H1 (cell line): Measurements from ENCODE around the gene DCAF15. TPM values are rescaled to one million over a fixed set of nuclear protein-coding genes. Genes with fewer than 3 reads are reported as not detected.
A peak's percentile ranks its signal among the peaks of the same experiment; 100 is the strongest.

ENCODE experiments used
- ASH2L ChIP-seq: fragments of 200-600, 300-600 bp; sonication (generic); IDR thresholded peaks from one replicate; pipeline ENCODE4 v1.7.1; 2017; ENCODE audit warnings: low read length
- BRCA1 ChIP-seq: IDR thresholded peaks from 2 replicates; pipeline ENCODE4 v1.6.1; 2012; ENCODE audit warnings: low read depth, low read length, improper control_type of control experiment
- CBX8 ChIP-seq: fragments of 300-800, 300-1000 bp; sonication (generic); IDR thresholded peaks from 2 replicates; pipeline ENCODE4 v1.7.1; 2016; ENCODE audit warnings: low read depth, low read length, borderline replicate concordance
- CTBP2 ChIP-seq: IDR thresholded peaks from 2 replicates; pipeline ENCODE4 v1.7.0; 2011; ENCODE audit warnings: borderline replicate concordance, mild to moderate bottlenecking, moderate library complexity, mixed read lengths, low read length; ENCODE audit not compliant: insufficient read depth, insufficient read length
- GABPA ChIP-seq: IDR thresholded peaks from 2 replicates; pipeline ENCODE4 v1.6.1; 2011; ENCODE audit warnings: mild to moderate bottlenecking, low read length, moderate library complexity, borderline replicate concordance; ENCODE audit not compliant: insufficient read depth
- HDAC2 ChIP-seq, 2 experiments: fragments of 300-600 bp in 1 of 2; sonication (generic) in 1 of 2; IDR thresholded peaks; 2 replicates each; pipeline ENCODE4 v1.6.1; 2011 to 2012; ENCODE audit warnings: low read depth in 2 of 2, low read length in 2 of 2, mild to moderate bottlenecking in 2 of 2, moderate library complexity in 2 of 2, borderline replicate concordance in 1 of 2, inconsistent platforms in 1 of 2
- JUN ChIP-seq: IDR thresholded peaks from 2 replicates; pipeline ENCODE4 v1.6.1; 2011; ENCODE audit warnings: low read depth, mild to moderate bottlenecking, improper control_type of control experiment, low read length
- JUND ChIP-seq: IDR thresholded peaks from 2 replicates; pipeline ENCODE4 v1.6.1; 2011; ENCODE audit warnings: mild to moderate bottlenecking, improper control_type of control experiment, low read length
- KDM1A ChIP-seq: fragments of 200-600, 300-600 bp; sonication (generic); IDR thresholded peaks from 2 replicates; pipeline ENCODE4 v1.7.1; 2016; ENCODE audit warnings: mild to moderate bottlenecking, low read length, borderline replicate concordance
- PHF8 ChIP-seq: fragments of 200-600 bp; sonication (generic); conservative IDR thresholded peaks from 2 replicates; pipeline ENCODE4 v1.7.1; 2012; ENCODE audit warnings: low read depth, mild to moderate bottlenecking, inconsistent platforms, low read length, moderate library complexity
- RBBP5 ChIP-seq: IDR thresholded peaks from 2 replicates; pipeline ENCODE4 v1.7.1; 2012; ENCODE audit warnings: low read depth, mild to moderate bottlenecking, inconsistent platforms, low read length, moderate library complexity, borderline replicate concordance
- RFX5 ChIP-seq: IDR thresholded peaks from 2 replicates; pipeline ENCODE4 v1.6.1; 2011; ENCODE audit warnings: low read depth, low read length, improper control_type of control experiment, borderline replicate concordance
- SAP30 ChIP-seq: fragments of 300-600 bp; sonication (generic); IDR thresholded peaks from 2 replicates; pipeline ENCODE4 v1.7.1; 2012; ENCODE audit warnings: low read length, moderate library complexity, mild to moderate bottlenecking, inconsistent platforms; ENCODE audit not compliant: insufficient read depth, insufficient replicate concordance
- SIRT6 ChIP-seq: IDR thresholded peaks from one replicate; pipeline ENCODE4 v1.7.1; 2012; ENCODE audit warnings: low read length, inconsistent platforms
- SIX5 ChIP-seq: IDR thresholded peaks from 2 replicates; pipeline ENCODE4 v1.6.1; 2011; ENCODE audit warnings: mild to moderate bottlenecking, low read depth, low read length
- TAF1 ChIP-seq: IDR thresholded peaks from 2 replicates; pipeline ENCODE4 v1.6.1; 2011; ENCODE audit warnings: mild to moderate bottlenecking, low read depth, low read length
- TCF12 ChIP-seq: IDR thresholded peaks from 2 replicates; pipeline ENCODE4 v1.6.1; 2011; ENCODE audit warnings: low read depth, mild to moderate bottlenecking, low read length
- TEAD4 ChIP-seq: IDR thresholded peaks from 2 replicates; pipeline ENCODE4 v1.6.1; 2012; ENCODE audit warnings: low read depth, low read length, inconsistent platforms, mixed read lengths
- YY1 ChIP-seq: IDR thresholded peaks from 2 replicates; pipeline ENCODE4 v1.6.1; 2011; ENCODE audit warnings: low read depth, mild to moderate bottlenecking, low read length
- ZNF274 ChIP-seq: IDR thresholded peaks from 2 replicates; pipeline ENCODE4 v1.7.0; 2012; ENCODE audit warnings: low read length, borderline replicate concordance; ENCODE audit errors: extremely low read depth
- polyA plus RNA-seq, 7 experiments: library from polyadenylated mRNA; depleted of rRNA in 3 of 7; stranded (reverse) in 5 of 7; unstranded in 2 of 7; fragments of >200 nt in 5 of 7; fragments of 200-250 nt in 2 of 7; gene quantifications; 1 replicate in 5 of 7; 2 replicates in 1 of 7; 4 replicates in 1 of 7; pipeline versions ENCODE4 v1.2.1 to v1.2.3, GENCODE V29; 2011 to 2013; ENCODE audit warnings: missing spikeins in 2 of 7, mixed read lengths in 2 of 7
- total RNA-seq: library from RNA; stranded (reverse); fragmentation: NEBNext Ultra II Directional; extraction: Animal tissue kit (Norgen Biotek cat#: 25700); gene quantifications from 2 replicates; pipeline ENCODE4 v1.2.1, GENCODE V29; 2021
- TF ChIP-seq, protein P1 (sequence below): IDR thresholded peaks from 2 replicates; pipeline ENCODE4 v1.6.1; 2012; ENCODE audit warnings: inconsistent platforms
- TF ChIP-seq, protein P2 (sequence below): IDR thresholded peaks from 2 replicates; pipeline ENCODE4 v1.6.1; 2012; ENCODE audit warnings: low read length, inconsistent platforms

DCAF15 gene
- total and polyA plus RNA-seq, 2 of the 8 experiments (the other 6 are each of a cell fraction or from before 2014, with no cell fraction given): 68.7 to 80.8 TPM

- TF ChIP-seq BRCA1 (peak; percentile 60; the same call in 1 of the 2 replicates), RBBP5 (peak; percentile 72), ZNF274 (no peak), TEAD4 (peak; percentile 44; the same call in 1 of the 2 replicates), CBX8 (no peak), SIX5 (no peak), YY1 (peak; percentile 73), JUND (peak; percentile 99), TCF12 (no peak), HDAC2 (IDR thresholded peaks at IDR 0.05; ENCODE audit: borderline replicate concordance in 1 of 2, low read depth in 2 of 2, low read length in 2 of 2) (no peak), PHF8 (peak; percentile 89), SIRT6 (no peak), ASH2L (peak; percentile 80), GABPA (no peak), KDM1A (peak; percentile 43; the same call in 1 of the 2 replicates), RFX5 (no peak), TAF1 (peak; percentile 79), JUN (peak; percentile 88), SAP30 (no peak), CTBP2 (no peak)
- TF ChIP-seq, protein P1, sequence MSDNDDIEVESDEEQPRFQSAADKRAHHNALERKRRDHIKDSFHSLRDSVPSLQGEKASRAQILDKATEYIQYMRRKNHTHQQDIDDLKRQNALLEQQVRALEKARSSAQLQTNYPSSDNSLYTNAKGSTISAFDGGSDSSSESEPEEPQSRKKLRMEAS: peak; percentile 49; the same call in 1 of the 2 replicates
- TF ChIP-seq, protein P2, sequence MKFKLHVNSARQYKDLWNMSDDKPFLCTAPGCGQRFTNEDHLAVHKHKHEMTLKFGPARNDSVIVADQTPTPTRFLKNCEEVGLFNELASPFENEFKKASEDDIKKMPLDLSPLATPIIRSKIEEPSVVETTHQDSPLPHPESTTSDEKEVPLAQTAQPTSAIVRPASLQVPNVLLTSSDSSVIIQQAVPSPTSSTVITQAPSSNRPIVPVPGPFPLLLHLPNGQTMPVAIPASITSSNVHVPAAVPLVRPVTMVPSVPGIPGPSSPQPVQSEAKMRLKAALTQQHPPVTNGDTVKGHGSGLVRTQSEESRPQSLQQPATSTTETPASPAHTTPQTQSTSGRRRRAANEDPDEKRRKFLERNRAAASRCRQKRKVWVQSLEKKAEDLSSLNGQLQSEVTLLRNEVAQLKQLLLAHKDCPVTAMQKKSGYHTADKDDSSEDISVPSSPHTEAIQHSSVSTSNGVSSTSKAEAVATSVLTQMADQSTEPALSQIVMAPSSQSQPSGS: peak; percentile 99
Measured at GRCh38 chr19:14006766-14007562, 54.7 kb downstream of the DCAF15 start (continued).
